IMR-90 (cell line): ENCODE results near the gene HERPUD1.

Source experiments
- BHLHE40 ChIP-seq: fragments of 150-350 bp; IDR thresholded peaks from 2 replicates; pipeline ENCODE4 v1.6.1; 2016; ENCODE audit warnings: mild to moderate bottlenecking, low read depth, low read length
- CEBPB ChIP-seq: IDR thresholded peaks from 2 replicates; pipeline ENCODE4 v1.6.1; 2012; ENCODE audit warnings: low read depth, low read length, improper control_type of control experiment
- CHD1 ChIP-seq: IDR thresholded peaks from 2 replicates; pipeline ENCODE4 v1.6.1; 2012; ENCODE audit warnings: low read depth, low read length, improper control_type of control experiment
- MAFK ChIP-seq: IDR thresholded peaks from 2 replicates; pipeline ENCODE4 v1.6.1; 2012; ENCODE audit warnings: low read depth, low read length, improper control_type of control experiment
- MAZ ChIP-seq: IDR thresholded peaks from 2 replicates; pipeline ENCODE4 v1.6.1; 2012; ENCODE audit warnings: low read depth, mild to moderate bottlenecking, low read length, improper control_type of control experiment, moderate library complexity, borderline replicate concordance
- MXI1 ChIP-seq: IDR thresholded peaks from 2 replicates; pipeline ENCODE4 v1.6.1; 2012; ENCODE audit warnings: low read depth, mild to moderate bottlenecking, low read length, moderate library complexity, borderline replicate concordance
- NFE2L2 ChIP-seq: fragments of 150-350 bp; IDR thresholded peaks from 2 replicates; pipeline ENCODE4 v1.6.1; 2016; ENCODE audit warnings: low read depth, mild to moderate bottlenecking, low read length
- POLR2A ChIP-seq: IDR thresholded peaks from 2 replicates; pipeline ENCODE4 v1.6.1; 2012; ENCODE audit warnings: mild to moderate bottlenecking, low read depth, low read length
- RAD21 ChIP-seq: IDR thresholded peaks from 2 replicates; pipeline ENCODE4 v1.6.1; 2012; ENCODE audit warnings: low read length, improper control_type of control experiment
- RCOR1 ChIP-seq: IDR thresholded peaks from 2 replicates; pipeline ENCODE4 v1.6.1; 2012; ENCODE audit warnings: mild to moderate bottlenecking, low read length, improper control_type of control experiment; ENCODE audit not compliant: insufficient replicate concordance
- TF ChIP-seq, protein P1 (sequence below): conservative IDR thresholded peaks from 2 replicates; pipeline ENCODE4 v1.5.1; 2012; ENCODE audit warnings: mild to moderate bottlenecking, low read depth, low read length, improper control_type of control experiment
- TF ChIP-seq, protein P2 (sequence below): fragments of 150-350 bp; IDR thresholded peaks from 2 replicates; pipeline ENCODE4 v1.6.1; 2017; ENCODE audit warnings: mild to moderate bottlenecking, antibody characterized with exemption, low read length, low read depth

DNA sequence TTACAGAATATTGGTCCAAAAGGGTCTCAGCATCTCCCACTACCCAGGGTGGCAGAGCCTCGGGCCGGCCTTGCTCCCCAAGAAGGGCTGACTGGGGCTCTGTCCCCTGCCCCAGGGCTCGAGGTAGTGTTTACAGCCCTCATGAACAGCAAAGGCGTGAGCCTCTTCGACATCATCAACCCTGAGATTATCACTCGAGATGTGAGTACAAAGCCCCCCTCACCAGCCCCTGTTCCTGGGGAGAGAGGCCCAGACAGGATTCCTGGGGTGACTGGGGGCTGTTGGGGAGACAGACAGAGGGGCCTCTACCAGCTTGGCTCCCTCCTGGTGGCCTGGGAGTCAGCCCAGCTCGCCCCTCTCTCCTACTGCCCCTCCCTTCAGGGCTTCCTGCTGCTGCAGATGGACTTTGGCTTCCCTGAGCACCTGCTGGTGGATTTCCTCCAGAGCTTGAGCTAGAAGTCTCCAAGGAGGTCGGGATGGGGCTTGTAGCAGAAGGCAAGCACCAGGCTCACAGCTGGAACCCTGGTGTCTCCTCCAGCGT is 51.3 kb downstream of the HERPUD1 start:
- TF ChIP-seq, protein P1, sequence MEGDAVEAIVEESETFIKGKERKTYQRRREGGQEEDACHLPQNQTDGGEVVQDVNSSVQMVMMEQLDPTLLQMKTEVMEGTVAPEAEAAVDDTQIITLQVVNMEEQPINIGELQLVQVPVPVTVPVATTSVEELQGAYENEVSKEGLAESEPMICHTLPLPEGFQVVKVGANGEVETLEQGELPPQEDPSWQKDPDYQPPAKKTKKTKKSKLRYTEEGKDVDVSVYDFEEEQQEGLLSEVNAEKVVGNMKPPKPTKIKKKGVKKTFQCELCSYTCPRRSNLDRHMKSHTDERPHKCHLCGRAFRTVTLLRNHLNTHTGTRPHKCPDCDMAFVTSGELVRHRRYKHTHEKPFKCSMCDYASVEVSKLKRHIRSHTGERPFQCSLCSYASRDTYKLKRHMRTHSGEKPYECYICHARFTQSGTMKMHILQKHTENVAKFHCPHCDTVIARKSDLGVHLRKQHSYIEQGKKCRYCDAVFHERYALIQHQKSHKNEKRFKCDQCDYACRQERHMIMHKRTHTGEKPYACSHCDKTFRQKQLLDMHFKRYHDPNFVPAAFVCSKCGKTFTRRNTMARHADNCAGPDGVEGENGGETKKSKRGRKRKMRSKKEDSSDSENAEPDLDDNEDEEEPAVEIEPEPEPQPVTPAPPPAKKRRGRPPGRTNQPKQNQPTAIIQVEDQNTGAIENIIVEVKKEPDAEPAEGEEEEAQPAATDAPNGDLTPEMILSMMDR, result no peak
- no peak for TF ChIP-seq POLR2A
- TF ChIP-seq BHLHE40, result no peak
- no peak for TF ChIP-seq RCOR1
- no peak for TF ChIP-seq MAZ
- TF ChIP-seq MAFK, result no peak
- no peak for TF ChIP-seq RAD21
- TF ChIP-seq CHD1, result no peak
- TF ChIP-seq CEBPB, result no peak
- TF ChIP-seq MXI1, result no peak
- TF ChIP-seq, protein P2, sequence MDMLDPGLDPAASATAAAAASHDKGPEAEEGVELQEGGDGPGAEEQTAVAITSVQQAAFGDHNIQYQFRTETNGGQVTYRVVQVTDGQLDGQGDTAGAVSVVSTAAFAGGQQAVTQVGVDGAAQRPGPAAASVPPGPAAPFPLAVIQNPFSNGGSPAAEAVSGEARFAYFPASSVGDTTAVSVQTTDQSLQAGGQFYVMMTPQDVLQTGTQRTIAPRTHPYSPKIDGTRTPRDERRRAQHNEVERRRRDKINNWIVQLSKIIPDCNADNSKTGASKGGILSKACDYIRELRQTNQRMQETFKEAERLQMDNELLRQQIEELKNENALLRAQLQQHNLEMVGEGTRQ, result no peak
- TF ChIP-seq NFE2L2, result no peak
